GM12878 (cell line): ENCODE results near the gene GXYLT1. TPM values are rescaled to one million over a fixed set of nuclear protein-coding genes. Genes with fewer than 3 reads are reported as not detected.

Experiments
- ATAC-seq: fragments of 200-7000 bp; cut with Tn5 transposase; 3 replicates; pipeline ENCODE4 v1.9.1; 2020; ENCODE audit warnings: mild to moderate bottlenecking, moderate library complexity
- BruUV-seq: library from RNA; stranded (reverse); fragments of 400-500 nt; replicated peaks from 2 replicates; lab custom pipeline; 2021; lab: Mats Ljungman, UMichigan
- CTCF ChIA-PET: fragments of 300-600 bp; sonication (Branson Sonifier 250); formaldehyde crosslinking; extraction: SDS; loops from one replicate; lab custom pipeline; 2021; ENCODE audit warnings: inconsistent platforms; lab: Yijun Ruan, JAX
- POLR2A ChIA-PET: fragments of 350-600 bp; formaldehyde crosslinking; extraction: SDS; loops from one replicate; lab custom pipeline; 2021; ENCODE audit warnings: inconsistent platforms; lab: Charles Lee
- RAD21 ChIA-PET: fragments of 300-600 bp; sonication (Branson Sonifier 250); formaldehyde crosslinking; loops from one replicate; lab custom pipeline; 2023; ENCODE audit warnings: antibody characterized with exemption; ENCODE audit not compliant: unreplicated experiment; lab: Charles Lee
- SMC1A ChIA-PET: fragments of 300-600 bp; sonication (Branson Sonifier 250); formaldehyde crosslinking; loops from one replicate; lab custom pipeline; 2023; ENCODE audit not compliant: unreplicated experiment, uncharacterized antibody; lab: Charles Lee
- DNase-seq: peaks from one replicate; pipeline ENCODE4 v3.0.0-alpha.2; 2011; ENCODE audit warnings: low read depth, low spot score
- FAIRE-seq: peaks from 3 replicates; lab custom pipeline; 2011; peaks lifted over from hg19 to GRCh38; lab: Jason Lieb, UNC
- H2AFZ ChIP-seq: 2 replicates; pipeline ENCODE4 v1.6.0; 2011; ENCODE audit warnings: low read depth, low read length, control low read depth; ENCODE audit not compliant: control insufficient read depth
- H3K27ac ChIP-seq: 2 replicates; pipeline ENCODE4 v1.5.1; 2011; ENCODE audit warnings: control low read depth; ENCODE audit not compliant: control insufficient read depth, insufficient read depth
- H3K27me3 ChIP-seq, 2 experiments: replicated peaks in 1 of 2; 2 replicates each; pipeline versions ENCODE4 v1.6.0 to v1.6.1; 2011; ENCODE audit warnings: low read length in 1 of 2; ENCODE audit not compliant: control insufficient read depth in 2 of 2, insufficient read depth in 2 of 2
- H3K36me3 ChIP-seq, 2 experiments: 2 replicates each; pipeline ENCODE4 v1.5.1; 2011; ENCODE audit warnings: low read length in 1 of 2; ENCODE audit not compliant: control insufficient read depth in 2 of 2, insufficient read depth in 2 of 2
- H3K4me1 ChIP-seq: 2 replicates; pipeline ENCODE4 v1.6.1; 2011; ENCODE audit warnings: mild to moderate bottlenecking, low read length, moderate library complexity, mixed read lengths; ENCODE audit not compliant: control insufficient read depth, insufficient read depth
- H3K4me2 ChIP-seq: 2 replicates; pipeline ENCODE4 v1.6.0; 2011; ENCODE audit warnings: control low read depth; ENCODE audit not compliant: control insufficient read depth, insufficient read depth
- H3K4me3 ChIP-seq: fragments of 200-600 bp; sonication (generic); 2 replicates; pipeline ENCODE4 v1.5.1; 2016
- H3K79me2 ChIP-seq: 2 replicates; pipeline ENCODE4 v1.6.0; 2011; ENCODE audit warnings: low read length; ENCODE audit not compliant: control insufficient read depth, insufficient read depth
- H3K9ac ChIP-seq: 2 replicates; pipeline ENCODE4 v1.8.0; 2011; ENCODE audit warnings: low read length, control low read depth, mixed read lengths; ENCODE audit not compliant: control insufficient read depth, insufficient read depth
- H3K9me3 ChIP-seq: replicated peaks from 3 replicates; pipeline ENCODE4 v1.5.1; 2011; ENCODE audit warnings: mild to moderate bottlenecking, low read length; ENCODE audit not compliant: control insufficient read depth, insufficient read depth
- H4K20me1 ChIP-seq: 2 replicates; pipeline ENCODE4 v1.6.0; 2011; ENCODE audit not compliant: control insufficient read depth, insufficient read depth
- CBX3 ChIP-seq: fragments of 200-600 bp; sonication (generic); IDR thresholded peaks from 2 replicates; pipeline ENCODE4 v1.6.1; 2016; ENCODE audit warnings: low read depth, borderline replicate concordance
- CREB1 ChIP-seq: IDR thresholded peaks from 2 replicates; pipeline ENCODE4 v1.6.1; 2012; ENCODE audit warnings: low read depth, mild to moderate bottlenecking, inconsistent platforms
- CREM ChIP-seq: IDR thresholded peaks from 2 replicates; pipeline ENCODE4 v1.6.1; 2014; ENCODE audit warnings: antibody characterized with exemption, low read depth
- IKZF1 ChIP-seq: fragments of 450-650 bp; conservative IDR thresholded peaks from 2 replicates; pipeline ENCODE4 v1.6.1; 2017; ENCODE audit warnings: antibody characterized with exemption, mild to moderate bottlenecking
- MAX ChIP-seq: IDR thresholded peaks from 2 replicates; pipeline ENCODE4 v1.6.1; 2012; ENCODE audit warnings: low read depth, low read length, improper control_type of control experiment
- NFYA ChIP-seq: IDR thresholded peaks from 2 replicates; pipeline ENCODE4 v1.6.1; 2011; ENCODE audit warnings: low read depth, mild to moderate bottlenecking, low read length, improper control_type of control experiment, borderline replicate concordance
- PML ChIP-seq: IDR thresholded peaks from 2 replicates; pipeline ENCODE4 v1.6.1; 2012; ENCODE audit warnings: low read length, inconsistent platforms
- RB1 ChIP-seq: fragments of 450-650 bp; formaldehyde crosslinking; IDR thresholded peaks from 2 replicates; pipeline ENCODE4 v1.6.1; 2017; ENCODE audit warnings: mild to moderate bottlenecking, borderline replicate concordance
- SIN3A ChIP-seq: IDR thresholded peaks from 2 replicates; pipeline ENCODE4 v1.6.1; 2012; ENCODE audit warnings: low read depth, low read length, improper control_type of control experiment
- SREBF1 ChIP-seq: IDR thresholded peaks from 2 replicates; pipeline ENCODE4 v1.6.1; 2012; ENCODE audit warnings: mild to moderate bottlenecking, low read length
- STAT1 ChIP-seq: fragments of 450-650 bp; conservative IDR thresholded peaks from 2 replicates; pipeline ENCODE4 v1.6.1; 2014; ENCODE audit warnings: antibody characterized with exemption, mild to moderate bottlenecking
- WGBS: methylation state at CpG from one replicate; pipeline ENCODE4 v1.1.6; 2016; ENCODE audit warnings: low lambda C conversion rate; ENCODE audit not compliant: insufficient replicate concordance, insufficient coverage; ENCODE audit errors: missing lambda C conversion rate; 5-methylcytosine and 5-hydroxymethylcytosine counted together
- in situ Hi-C: fragments of 300-500 bp; cut with MboI; formaldehyde crosslinking; loops from 9 replicates; pipeline ENCODE4 v1.14.3; 2018; ENCODE audit warnings: mixed read lengths
- intact Hi-C: fragments of 100-400 bp; cut with micrococcal nuclease; formaldehyde crosslinking; loops from one replicate; pipeline ENCODE4 v1.14.2; 2022; ENCODE audit not compliant: unreplicated experiment
- polyA plus RNA-seq, 11 experiments: library from polyadenylated mRNA; depleted of rRNA in 4 of 11; unstranded in 6 of 11; stranded (reverse) in 5 of 11; fragments of >200 nt; fragmentation: Nextera tagmentation in 4 of 11; fragmentation: Illumina TruSeq in 1 of 11; extraction: Ambion mirVana in 4 of 11; extraction: Trizol in 1 of 11; gene quantifications; 1 replicate in 1 of 11; 2 replicates in 10 of 11; pipeline versions ENCODE4 v1.2.1 to v1.2.3, GENCODE V29; 2011 to 2016; ENCODE audit warnings: inconsistent platforms in 2 of 11, missing spikeins in 2 of 11, low read depth in 1 of 11
- total RNA-seq, 4 experiments: library from RNA; depleted of rRNA in 3 of 4; stranded (reverse); fragments of >200 nt in 3 of 4; fragmentation: Illumina TruSeq in 1 of 4; extraction: Trizol in 1 of 4; gene quantifications; 2 replicates each; pipeline versions ENCODE4 v1.2.1 to v1.2.3, GENCODE V29; 2013 to 2021
- TF ChIP-seq, protein P1 (sequence below): IDR thresholded peaks from 2 replicates; pipeline ENCODE4 v1.6.1; 2011; ENCODE audit warnings: borderline replicate concordance, low read depth, mild to moderate bottlenecking, moderate library complexity, mixed read lengths, low read length; ENCODE audit not compliant: insufficient read depth; ENCODE audit errors: extremely low read length

The GXYLT1 gene
- total and polyA plus RNA-seq, 10 of the 15 experiments (the other 5 are each of a cell fraction or from before 2014, with no cell fraction given) = 2.3 to 14.9 (median 8.9) TPM

DNA sequence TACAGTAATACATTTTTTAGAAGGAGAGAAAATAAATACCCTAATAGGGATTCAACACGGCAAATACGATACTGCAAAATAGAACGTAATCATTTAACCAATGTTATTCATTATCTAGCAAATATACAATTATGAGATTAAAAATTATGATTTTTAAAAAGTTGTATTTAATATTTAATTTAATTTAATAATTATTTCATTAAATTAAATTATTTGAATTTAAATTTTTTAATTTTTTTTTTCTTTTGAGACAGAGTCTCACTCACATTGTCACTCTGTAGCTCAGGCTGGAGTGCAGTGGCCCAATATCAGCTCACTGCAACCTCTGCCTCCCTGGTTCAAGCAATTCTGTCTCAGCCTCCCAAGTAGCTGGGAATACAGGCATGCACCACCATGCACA lies 42.0 kb downstream of the GXYLT1 start (continued):
- TF ChIP-seq, protein P1, sequence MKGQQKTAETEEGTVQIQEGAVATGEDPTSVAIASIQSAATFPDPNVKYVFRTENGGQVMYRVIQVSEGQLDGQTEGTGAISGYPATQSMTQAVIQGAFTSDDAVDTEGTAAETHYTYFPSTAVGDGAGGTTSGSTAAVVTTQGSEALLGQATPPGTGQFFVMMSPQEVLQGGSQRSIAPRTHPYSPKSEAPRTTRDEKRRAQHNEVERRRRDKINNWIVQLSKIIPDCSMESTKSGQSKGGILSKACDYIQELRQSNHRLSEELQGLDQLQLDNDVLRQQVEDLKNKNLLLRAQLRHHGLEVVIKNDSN = no peak
- TF ChIP-seq PML (no peak), SIN3A (no peak), RB1 (no peak), CBX3 (no peak), IKZF1 (no peak), SREBF1 (no peak), MAX (no peak), CREB1 (no peak)

GRCh38 chr12:42099433-42099832 lies 45.2 kb downstream of the GXYLT1 start:
- 96% methylated on average over 9 of the region's 9 CpGs for whole genome bisulfite sequencing
- POLR2A ChIA-PET = interaction anchor here (1.1 kb wide), 1 partner anchor 27 kb away, joined by 3 read pairs; no protein-coding TSS in a partner anchor

More at GRCh38 chr12:42099433-42099832, 45.2 kb downstream of the GXYLT1 start:
- TF ChIP-seq STAT1 = no peak
- TF ChIP-seq RB1 = no peak
- no peak for TF ChIP-seq NFYA
- no peak for TF ChIP-seq CREM
- Histone ChIP-seq H4K20me1 (no peaks in the 10 kb centered on the region), H3K4me2 (no peak overlapping the region), H3K4me3 (no peak overlapping the region), H3K9ac (no peak overlapping the region), H3K36me3 (peaks cover 0 to 3% of the 10 kb centered on the region in 2 experiments; a peak in 1 of 4 replicates), H3K27ac (no peak overlapping the region), H3K27me3 (no peaks in the 10 kb centered on the region), H3K79me2 (no peaks in the 10 kb centered on the region), H2AFZ (no peak overlapping the region), H3K9me3 (no peaks in the 10 kb centered on the region), H3K4me1 (no peaks in the 10 kb centered on the region)
- SMC1A ChIA-PET = interaction anchor here (0.7 to 1.3 kb wide), 3 partner anchors 9 to 13 kb away, joined by 3 read pairs; no protein-coding TSS in a partner anchor
- RAD21 ChIA-PET = interaction anchor here (1.1 kb wide), 1 partner anchor 26 kb away, joined by 3 read pairs; no protein-coding TSS in a partner anchor
- no peak for ATAC-seq
- intact Hi-C loops = loop anchor here (5.0 kb wide), 1 partner anchor 43 kb away; the partner anchor contains the start of gene GXYLT1
- in situ Hi-C loops = no loop called here
- DNase-seq = no peak
- FAIRE-seq = no peak
- CTCF ChIA-PET = no interaction called here
- no TSS peak for BruUV-seq
